ENCODE results near the gene GRPEL1.

DNA sequence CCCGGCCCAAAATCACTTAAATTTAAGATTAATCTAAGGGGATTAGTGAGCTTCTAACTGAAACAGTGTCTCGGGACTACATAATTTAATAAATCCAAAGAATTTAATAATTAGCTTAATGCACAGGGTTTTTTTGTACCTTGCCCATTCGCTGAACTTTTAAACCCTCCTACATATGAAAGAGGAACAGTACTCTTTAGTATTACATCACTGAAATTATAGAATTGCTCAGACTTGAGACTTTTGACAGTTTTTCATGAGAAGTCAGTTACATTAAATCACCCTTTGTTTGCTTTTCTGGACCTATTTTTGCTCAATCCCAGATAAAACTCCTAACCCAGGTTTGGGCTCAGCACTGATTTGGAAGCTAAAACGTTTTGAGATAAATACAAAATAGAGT is 27.1 kb downstream of the GRPEL1 start:
- TF ChIP-seq, protein P1, sequence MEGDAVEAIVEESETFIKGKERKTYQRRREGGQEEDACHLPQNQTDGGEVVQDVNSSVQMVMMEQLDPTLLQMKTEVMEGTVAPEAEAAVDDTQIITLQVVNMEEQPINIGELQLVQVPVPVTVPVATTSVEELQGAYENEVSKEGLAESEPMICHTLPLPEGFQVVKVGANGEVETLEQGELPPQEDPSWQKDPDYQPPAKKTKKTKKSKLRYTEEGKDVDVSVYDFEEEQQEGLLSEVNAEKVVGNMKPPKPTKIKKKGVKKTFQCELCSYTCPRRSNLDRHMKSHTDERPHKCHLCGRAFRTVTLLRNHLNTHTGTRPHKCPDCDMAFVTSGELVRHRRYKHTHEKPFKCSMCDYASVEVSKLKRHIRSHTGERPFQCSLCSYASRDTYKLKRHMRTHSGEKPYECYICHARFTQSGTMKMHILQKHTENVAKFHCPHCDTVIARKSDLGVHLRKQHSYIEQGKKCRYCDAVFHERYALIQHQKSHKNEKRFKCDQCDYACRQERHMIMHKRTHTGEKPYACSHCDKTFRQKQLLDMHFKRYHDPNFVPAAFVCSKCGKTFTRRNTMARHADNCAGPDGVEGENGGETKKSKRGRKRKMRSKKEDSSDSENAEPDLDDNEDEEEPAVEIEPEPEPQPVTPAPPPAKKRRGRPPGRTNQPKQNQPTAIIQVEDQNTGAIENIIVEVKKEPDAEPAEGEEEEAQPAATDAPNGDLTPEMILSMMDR (IDR thresholded peaks at IDR 0.05; ENCODE audit: poor library complexity) = no peak
- TF ChIP-seq EZH2 (IDR thresholded peaks at IDR 0.05; ENCODE audit: borderline replicate concordance) (no peak), EZH2phosphoT487 (IDR thresholded peaks at IDR 0.05; ENCODE audit: low read depth, severe bottlenecking, unreplicated experiment) (no peak)

All from hepatocyte (in vitro differentiated cells).